GM20000 (cell line): ENCODE measurements around the gene CNOT2.

Experiments used
- DNase-seq: peaks from one replicate; pipeline ENCODE4 v3.0.0; 2012; ENCODE audit warnings: low spot score
- TF ChIP-seq, protein P1 (sequence below): IDR thresholded peaks from 2 replicates; pipeline ENCODE4 v1.5.1; 2012; ENCODE audit warnings: mild to moderate bottlenecking, control low read depth; ENCODE audit errors: extremely low read depth, missing control alignments

The CNOT2 gene

DNA sequence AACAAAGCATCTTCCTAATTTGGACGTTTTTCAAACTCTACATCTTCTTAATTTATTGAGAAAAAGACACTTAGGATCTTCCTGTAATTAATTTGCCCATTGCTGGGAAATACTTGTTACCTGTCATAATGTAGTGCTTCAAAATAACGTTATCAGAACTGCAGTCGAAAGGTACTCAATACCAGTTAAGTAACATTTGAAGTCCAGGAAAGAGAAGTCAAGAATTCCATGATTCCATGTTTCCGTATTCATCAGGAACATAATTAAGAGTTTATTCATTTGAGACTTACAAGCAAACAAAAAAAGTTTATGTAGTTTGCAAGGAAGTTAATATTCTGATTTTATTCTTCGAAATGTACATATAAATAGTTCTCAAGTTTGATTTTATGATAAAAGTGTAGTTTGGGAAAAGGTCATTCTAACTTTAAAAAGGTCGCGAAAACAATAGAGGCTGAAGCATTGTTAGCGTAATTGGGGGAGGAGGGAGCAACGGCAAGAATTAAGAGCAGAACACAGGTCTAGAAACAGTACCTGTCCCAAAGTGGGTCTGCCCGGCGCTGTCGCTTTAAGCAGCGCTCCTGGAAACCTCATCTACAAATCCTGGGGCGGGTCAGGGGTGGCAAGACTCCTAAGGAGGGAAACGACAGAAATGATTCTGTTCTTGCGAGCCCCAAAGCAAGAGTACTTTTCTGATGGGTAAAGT lies 121.6 kb downstream of the CNOT2 start:
- peak; percentile 17 for DNase-seq

DNA sequence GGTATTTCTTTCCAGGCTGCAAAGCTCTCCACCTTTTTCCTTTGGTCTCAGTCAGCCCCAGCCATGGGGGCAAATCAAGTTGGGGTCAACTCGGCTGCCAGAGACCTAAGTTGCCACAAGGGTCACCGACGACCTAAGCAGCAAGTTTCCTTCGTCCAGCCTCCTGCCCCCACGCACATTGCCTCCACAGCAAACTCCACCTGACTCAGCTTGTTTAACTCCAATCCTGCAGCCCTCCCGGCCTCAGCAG lies 122.1 kb downstream of the CNOT2 start:
- no peak for DNase-seq

More for the DNA sequence above, 121.6 kb downstream of the CNOT2 start:
- TF ChIP-seq, protein P1, sequence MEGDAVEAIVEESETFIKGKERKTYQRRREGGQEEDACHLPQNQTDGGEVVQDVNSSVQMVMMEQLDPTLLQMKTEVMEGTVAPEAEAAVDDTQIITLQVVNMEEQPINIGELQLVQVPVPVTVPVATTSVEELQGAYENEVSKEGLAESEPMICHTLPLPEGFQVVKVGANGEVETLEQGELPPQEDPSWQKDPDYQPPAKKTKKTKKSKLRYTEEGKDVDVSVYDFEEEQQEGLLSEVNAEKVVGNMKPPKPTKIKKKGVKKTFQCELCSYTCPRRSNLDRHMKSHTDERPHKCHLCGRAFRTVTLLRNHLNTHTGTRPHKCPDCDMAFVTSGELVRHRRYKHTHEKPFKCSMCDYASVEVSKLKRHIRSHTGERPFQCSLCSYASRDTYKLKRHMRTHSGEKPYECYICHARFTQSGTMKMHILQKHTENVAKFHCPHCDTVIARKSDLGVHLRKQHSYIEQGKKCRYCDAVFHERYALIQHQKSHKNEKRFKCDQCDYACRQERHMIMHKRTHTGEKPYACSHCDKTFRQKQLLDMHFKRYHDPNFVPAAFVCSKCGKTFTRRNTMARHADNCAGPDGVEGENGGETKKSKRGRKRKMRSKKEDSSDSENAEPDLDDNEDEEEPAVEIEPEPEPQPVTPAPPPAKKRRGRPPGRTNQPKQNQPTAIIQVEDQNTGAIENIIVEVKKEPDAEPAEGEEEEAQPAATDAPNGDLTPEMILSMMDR, result no peak

DNA sequence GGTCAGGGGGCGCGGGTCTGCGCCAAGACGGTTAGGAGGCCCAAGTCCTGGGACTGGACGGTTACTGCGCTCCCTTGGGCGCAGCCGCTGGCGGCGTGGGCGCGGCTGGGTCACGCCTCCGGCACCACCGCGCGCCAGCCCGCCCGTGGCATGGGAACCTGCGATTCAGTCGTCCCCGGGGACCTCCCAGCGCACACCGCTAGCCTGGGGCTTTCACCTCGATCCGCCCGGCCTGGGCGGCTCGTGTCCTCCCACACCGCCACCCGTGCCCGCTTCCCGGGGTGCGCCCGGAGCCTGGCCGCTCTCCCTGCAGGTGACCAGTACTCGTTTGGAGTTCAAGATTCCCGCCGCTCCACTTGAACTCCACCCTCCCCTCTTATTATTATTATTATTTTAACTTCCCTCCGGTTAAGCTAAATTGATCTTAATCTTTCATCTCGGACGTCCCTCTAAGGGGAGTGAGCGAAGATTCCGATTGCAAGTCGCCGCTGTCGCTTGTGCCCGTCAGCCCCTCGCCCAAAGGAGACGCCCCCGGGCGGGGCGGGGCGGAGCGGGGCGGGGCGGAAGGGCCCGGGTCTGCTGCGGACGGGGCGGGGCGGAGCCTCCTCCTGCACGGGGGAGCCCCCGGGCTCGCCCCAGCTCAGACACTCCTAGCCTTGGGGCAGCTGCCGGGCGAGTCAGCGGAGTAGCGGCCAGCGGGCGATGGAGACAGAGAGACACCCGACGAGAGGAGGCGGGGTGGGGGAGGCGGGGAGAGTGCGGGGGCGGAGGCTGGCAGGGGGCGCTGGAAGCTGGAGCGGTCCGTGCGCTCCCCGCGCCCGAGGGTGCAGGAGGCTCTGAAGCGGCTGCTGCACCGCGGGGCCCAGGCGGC lies 122.7 kb downstream of the CNOT2 start, which contains the start of gene KCNMB4:
KCNMB4 (plus strand) TSS at position 643 of the 871 bp plus-strand sequence. CDS start 445 bp downstream, outside the sequence.
- DNase-seq, result peak; percentile 97
- TF ChIP-seq, protein P1, result no peak

More for the DNA sequence above, 122.1 kb downstream of the CNOT2 start:
- TF ChIP-seq, protein P1, result no peak

DNA sequence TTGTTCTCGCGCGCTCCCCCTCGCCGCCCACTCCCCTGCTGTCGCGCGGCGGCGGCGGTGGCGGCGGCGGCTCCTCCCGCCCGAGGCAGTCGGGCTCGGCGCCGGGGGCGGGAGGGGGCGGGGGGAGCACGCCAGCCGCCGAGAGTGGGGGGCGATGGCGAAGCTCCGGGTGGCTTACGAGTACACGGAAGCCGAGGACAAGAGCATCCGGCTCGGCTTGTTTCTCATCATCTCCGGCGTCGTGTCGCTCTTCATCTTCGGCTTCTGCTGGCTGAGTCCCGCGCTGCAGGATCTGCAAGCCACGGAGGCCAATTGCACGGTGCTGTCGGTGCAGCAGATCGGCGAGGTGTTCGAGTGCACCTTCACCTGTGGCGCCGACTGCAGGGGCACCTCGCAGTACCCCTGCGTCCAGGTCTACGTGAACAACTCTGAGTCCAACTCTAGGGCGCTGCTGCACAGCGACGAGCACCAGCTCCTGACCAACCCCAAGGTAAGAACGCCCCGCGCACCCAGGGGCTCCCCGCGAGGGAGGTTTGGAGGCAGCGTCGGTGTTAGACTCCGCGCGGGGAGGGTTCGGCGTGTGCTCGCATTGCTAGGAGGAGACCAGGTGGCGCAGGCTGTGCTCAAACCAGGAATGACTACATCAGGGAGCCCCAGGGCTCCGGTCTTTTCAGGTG lies 123.5 kb downstream of the CNOT2 start:
- peak; percentile 67 for DNase-seq
- TF ChIP-seq, protein P1, result no peak

DNA sequence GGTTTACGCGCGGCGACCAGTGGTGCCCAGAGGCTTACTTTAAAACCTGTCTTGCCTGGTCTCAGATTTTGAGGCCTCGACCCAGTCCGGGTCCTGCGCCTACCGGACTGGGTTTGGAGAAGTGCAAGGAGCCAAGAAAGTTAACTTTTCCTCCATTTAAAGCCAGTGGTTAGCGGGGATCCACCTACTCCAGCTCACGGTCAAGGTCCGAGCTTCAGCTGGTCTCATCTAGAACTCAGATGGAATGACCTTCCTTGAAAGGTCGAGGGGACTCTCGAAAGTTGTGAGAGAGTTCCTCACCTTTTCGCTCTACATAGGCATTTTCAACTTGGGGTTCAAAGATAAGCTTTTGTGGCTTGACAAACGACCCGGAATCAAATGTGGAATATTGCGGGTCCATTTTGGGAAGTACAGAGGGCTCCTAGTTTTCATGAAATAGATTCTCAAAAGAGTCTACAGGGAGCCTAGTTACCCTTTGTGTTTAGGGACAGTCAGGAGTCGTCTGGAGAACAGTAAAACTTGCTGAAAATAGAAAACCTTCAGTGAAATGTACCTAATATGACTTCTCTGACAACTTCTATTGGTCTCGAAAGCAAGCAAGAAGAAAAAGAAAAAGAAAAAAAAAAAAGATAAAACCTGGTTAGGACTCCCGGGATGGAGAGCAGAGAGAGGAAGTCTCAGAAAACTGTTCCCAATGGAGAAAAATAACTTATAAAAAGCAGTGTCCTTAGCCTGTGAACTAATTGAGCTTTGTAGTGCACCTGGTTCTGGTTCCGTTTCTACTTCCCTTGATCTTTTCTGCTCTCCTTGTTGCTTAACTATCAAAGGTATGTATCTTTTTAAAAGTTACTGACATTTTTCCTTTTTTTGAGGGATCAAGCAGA lies 124.3 kb downstream of the CNOT2 start:
- DNase-seq, result no peak
- TF ChIP-seq, protein P1, result no peak

DNA sequence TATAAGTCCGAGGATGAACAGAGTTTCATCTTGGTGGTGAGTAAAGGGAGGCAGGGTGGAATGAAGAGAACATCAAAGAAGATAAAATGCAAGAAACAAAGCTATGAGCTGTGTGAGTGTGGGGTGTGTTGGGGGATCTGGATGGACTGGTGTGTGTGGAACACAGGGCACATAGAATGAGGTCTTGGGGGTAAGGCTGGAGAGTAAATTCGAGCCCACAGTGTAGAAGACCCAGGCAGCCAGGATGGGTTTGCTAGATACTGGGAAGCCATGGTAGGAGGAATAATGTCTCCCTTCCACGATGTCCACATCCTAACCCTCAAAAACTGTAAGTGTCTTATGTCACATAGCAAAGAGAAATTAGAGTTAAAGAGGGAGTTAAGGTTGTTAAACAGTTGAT lies 129.6 kb downstream of the CNOT2 start:
- no peak for DNase-seq
- TF ChIP-seq, protein P1, result no peak
